ENCODE results near the gene EPC2. TPM values are rescaled to one million over a fixed set of nuclear protein-coding genes. Genes with fewer than 3 reads are reported as not detected.

Gene EPC2
- total RNA-seq = 27.5 TPM
- long read RNA-seq, partial matches to known transcripts = 3 of 7 reads
- long read RNA-seq, other reads (novel, unspliced or antisense) = 3 of 7 reads

DNA sequence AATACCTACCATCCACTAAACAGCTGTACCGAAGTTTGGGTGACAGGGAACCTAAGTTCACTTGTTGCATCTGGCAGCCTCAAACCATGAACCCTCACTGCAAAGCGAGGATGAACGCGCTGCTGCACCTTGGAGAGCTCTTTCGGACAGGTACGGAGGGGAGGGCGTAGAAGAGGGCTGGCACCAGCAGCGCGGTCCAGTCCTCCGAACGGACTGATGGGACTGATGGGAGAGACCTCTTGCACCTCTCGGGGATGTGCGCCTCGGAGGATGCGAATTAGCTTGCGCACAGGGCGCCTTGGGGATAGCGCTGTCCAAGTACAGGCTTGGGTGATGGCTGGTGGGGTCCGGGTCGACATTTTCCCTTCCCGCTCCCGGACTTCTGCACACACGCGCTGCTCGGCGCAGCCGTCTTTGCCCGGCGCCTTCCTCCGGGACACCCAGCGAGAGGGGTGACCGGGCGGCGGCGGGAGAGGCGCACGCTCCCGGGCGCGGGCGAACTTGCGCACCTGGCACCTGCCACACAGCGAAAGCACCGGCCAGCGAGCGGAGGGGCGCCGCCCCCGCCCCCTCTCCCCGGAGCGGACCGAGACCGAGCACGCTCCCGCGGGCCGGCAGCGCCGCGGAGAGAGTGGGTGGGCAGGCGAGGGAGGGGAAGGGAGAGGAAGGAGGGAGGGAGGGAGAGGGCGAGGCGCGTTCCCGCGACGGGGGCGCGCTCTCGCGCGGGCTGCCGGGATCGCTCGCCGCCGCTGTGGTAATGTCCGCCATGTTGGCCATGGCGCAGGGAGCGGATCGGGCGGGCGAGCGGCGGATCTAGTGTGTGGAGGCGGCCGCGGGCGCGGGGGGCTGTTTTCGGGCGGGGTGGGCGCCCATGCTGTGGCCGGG is at the start of gene EPC2:
Gene EPC2, plus strand, starts transcription at position 754 of the 885 bp plus-strand sequence. CDS start 267 bp downstream, outside the sequence.
- DNase-seq (ENCODE audit: low spot score) = peak; percentile 96
- intact Hi-C loops (cut with DNase I) = loop anchor here (5.0 to 10.0 kb wide), 4 partner anchors 173 to 941 kb away; partner anchors contain the start of genes KIF5C and MMADHC

DNA sequence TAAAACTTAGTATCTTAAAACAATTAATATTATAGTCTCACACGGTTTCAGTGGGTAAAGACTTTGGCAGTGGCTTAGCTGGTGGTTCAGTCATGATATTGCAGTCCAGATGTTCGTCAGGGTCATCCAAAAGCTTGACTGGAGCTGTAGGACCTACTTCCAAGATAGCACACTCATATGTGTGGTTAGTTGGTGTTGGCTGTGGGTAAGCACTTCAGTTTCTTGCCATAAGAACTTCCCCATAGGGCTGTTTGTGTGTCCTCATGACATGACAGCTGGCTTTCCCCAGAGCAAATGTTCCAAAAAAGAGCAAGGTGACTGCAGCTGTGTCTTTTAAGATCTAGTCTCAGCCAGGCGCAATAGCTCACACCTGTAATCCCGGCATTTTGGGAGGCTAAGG is 48.5 kb upstream of the EPC2 start:
- intact Hi-C loops (cut with DNase I) = no loop called here

DNA sequence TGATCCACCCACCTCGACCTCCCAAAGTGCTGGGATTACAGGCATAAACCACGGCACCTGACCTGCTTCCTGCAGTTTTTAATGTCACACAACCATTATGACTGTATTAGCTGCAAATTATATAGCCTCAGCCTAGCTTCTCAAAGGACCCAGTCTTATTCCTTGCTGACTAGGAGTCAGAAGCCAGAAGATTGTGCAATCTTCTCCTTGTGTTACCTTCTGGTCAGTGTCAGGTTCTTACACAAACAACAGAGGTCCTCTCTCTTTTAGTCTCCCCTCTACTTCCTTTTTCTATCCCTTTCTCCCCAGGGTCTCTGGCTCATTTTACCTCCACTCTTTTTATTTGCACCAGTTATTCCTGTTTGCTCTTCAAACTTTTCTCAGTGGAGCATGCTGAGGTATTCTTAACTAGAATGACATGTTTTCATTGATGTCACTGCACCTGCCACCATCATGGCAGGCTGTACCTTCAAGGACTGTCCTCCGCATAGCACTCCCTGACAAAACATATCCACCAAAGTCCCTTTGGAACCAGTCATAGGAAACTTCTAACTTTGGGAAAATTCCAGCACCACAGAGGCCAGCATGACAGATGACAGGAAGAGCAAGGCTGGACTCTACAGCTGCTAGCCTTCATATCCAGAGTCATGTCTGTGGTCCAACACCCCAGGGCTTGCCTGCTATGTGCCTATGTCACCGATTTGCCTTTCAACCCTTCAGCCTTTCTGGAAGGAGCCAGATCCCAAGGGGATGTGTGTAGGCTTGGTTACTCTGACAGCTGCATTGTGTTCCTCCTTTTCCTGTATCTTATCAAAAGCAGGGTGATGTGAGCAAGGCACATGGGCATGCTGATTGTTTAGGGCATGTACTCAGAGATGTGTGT is 45.2 kb upstream of the EPC2 start:
- DNase-seq (ENCODE audit: low spot score) = no peak
- intact Hi-C loops (cut with DNase I) = no loop called here

More for the DNA sequence above, 48.5 kb upstream of the EPC2 start:
- no peak for DNase-seq (ENCODE audit: low spot score)

- intact Hi-C loops (cut with DNase I) = no loop called here
- no peak for DNase-seq (ENCODE audit: low spot score)
These were observed 41.5 kb upstream of the EPC2 start for GRCh38 chr2:148602885-148603561.

- intact Hi-C loops (cut with DNase I) = no loop called here
- no peak for DNase-seq (ENCODE audit: low spot score)
These were observed 41.0 kb upstream of the EPC2 start for GRCh38 chr2:148603562-148603920.

GRCh38 chr2:148604927-148605326 is 39.6 kb upstream of the EPC2 start:
- DNase-seq (ENCODE audit: low spot score) = no peak
- intact Hi-C loops (cut with DNase I) = no loop called here

DNA sequence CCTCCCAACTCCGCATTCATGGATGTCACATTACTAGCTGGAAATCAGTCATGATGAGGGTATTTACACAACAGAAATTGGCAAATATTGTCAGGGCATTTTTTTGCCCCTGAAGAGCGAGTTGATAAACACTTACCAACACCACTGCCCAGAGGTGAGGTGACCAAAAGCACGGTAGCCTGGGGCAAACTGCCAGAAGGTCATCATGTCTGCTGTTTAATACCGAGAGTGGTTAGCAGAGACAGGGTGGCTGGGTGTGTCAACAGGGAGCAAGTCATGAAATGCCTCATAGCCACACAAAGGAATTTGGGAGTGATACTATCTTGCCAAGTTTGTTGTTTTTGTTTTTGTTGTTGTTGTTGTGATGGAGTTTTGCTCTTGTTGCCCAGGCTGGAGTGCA is 37.0 kb upstream of the EPC2 start:
- intact Hi-C loops (cut with DNase I) = no loop called here
- DNase-seq (ENCODE audit: low spot score) = no peak

DNA sequence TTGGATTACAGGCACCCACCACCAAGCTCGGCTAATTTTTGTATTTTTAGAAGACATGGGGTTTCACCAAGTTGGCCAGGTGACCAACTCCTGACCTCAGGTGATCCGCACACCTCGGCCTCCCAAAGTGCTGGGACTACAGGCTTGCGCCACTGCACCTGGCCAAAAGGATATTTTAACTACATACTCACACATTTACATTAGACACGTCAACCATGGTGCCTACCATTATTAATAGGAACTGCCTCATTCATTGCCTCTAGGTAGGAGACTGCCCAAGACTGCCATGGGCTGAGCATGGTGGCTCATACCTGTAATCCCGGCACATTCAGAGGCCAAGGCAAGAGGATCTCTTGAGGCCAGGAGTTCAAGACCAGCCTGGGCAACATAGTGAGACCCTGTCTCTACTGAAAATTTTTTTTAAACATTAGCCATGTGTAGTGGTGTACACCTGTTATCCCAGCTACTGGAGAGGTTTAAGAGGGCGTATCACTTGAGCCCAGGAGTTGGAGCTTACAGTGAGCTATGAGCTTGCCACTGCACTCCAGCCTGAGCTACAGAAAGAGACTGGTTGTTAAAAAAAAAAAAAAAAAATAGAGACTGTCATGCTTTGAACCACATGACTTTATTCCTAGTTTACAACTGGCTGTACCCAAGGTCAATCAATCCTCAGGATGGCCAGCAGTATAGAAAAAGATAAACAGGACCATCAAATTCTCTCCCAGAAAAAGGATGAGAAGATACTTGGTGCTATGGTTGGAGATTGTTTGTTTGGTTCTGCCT is 31.1 kb upstream of the EPC2 start:
- intact Hi-C loops (cut with DNase I) = no loop called here

GRCh38 chr2:148614014-148614321 is 30.6 kb upstream of the EPC2 start:
- intact Hi-C loops (cut with DNase I) = no loop called here
- DNase-seq (ENCODE audit: low spot score) = no peak

More for the DNA sequence above, 31.1 kb upstream of the EPC2 start:
- DNase-seq (ENCODE audit: low spot score) = no peak

DNA sequence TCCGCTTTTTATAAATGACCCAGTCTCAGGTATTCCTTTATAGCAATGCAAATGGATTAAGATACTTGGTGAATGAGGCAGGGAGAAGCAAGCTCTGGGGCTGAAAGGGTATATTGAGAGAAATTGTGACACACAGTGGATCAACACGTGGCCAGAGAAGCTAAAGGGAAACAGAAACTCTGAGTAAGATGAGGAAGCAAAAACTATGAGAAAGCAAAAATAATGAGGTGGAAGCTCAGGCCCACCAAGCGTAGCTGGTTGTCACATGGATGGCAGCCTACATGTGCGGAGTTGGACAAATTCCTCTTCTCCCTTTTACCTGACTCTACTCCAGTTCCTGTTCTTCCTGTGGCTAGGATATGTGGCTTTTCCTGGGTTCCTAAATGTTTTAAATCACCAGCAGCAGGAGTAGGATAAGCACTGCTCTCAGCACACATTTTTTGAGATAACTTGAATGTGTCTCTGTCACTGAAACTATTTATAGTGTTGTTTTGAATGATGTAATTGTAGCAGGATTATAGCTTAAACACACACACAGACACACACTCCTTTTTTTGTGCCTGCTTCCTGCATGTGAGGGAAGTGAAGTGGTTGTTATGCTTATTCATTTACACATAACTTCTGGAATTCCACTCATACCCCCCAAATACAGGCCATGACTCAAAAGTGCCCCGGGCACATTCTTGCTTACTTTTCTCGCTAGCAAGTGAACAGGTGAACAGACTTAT is 30.1 kb upstream of the EPC2 start:
- intact Hi-C loops (cut with DNase I) = loop anchor here (1.0 kb wide), 1 partner anchor 31 kb away; no protein-coding TSS in a partner anchor
- DNase-seq (ENCODE audit: low spot score) = no peak

GRCh38 chr2:148615381-148615841 is 29.1 kb upstream of the EPC2 start:
- no peak for DNase-seq (ENCODE audit: low spot score)
- intact Hi-C loops (cut with DNase I) = loop anchor here (1.0 kb wide), 1 partner anchor 30 kb away; no protein-coding TSS in a partner anchor

GRCh38 chr2:148616662-148617061 is 27.9 kb upstream of the EPC2 start:
- DNase-seq (ENCODE audit: low spot score) = no peak
- intact Hi-C loops (cut with DNase I) = no loop called here

GRCh38 chr2:148617219-148617618 is 27.3 kb upstream of the EPC2 start:
- no peak for DNase-seq (ENCODE audit: low spot score)
- intact Hi-C loops (cut with DNase I) = no loop called here

DNA sequence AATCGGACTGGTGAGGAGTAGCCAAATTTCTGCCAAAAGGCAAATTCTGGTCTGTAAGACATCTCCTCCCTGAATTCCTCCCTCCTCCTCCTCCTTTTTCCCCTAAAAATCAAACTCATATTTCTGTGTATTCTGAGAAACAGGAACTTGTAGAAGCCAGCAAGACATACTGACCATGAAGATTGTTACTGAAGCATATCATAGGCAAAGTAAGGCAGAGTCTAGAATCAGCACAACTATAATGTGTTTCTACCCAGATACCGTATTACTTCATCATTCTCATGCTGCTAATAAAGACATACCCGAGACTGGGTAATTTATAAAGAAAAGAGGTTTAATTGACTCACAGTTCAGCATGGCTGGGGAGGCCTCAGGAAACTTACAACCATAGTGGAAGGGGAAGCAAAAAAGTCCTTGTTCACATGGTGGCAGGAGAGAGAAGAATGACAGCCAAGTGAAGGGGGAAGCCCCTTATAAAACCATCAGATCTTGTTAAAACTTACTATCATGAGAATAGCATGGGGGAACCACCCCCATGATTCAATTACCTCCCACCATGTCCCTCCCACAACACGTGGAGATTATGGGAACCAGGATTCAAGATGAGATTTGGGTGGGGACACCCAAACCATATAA is 24.9 kb upstream of the EPC2 start:
- DNase-seq (ENCODE audit: low spot score) = no peak
- intact Hi-C loops (cut with DNase I) = no loop called here

DNA sequence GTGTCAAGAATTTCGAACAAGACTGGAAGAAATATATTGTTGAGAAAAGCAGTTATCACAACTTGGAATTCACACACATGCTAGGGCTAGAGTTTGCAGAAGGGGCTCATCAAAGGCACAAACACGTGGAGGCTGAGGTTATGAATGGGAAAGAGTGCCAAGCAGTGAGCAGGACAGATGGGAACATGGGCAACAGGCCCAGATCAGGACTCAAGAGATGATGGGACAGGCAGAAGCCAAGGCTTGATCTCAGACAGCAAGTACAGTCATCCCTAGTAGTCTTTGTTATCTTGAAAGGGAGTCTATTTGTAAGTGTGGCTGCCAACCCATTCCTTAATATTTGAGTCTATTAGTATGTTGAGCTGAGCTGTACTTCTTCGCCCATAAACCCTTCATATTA is 22.2 kb upstream of the EPC2 start:
- DNase-seq (ENCODE audit: low spot score) = no peak
- intact Hi-C loops (cut with DNase I) = no loop called here

DNA sequence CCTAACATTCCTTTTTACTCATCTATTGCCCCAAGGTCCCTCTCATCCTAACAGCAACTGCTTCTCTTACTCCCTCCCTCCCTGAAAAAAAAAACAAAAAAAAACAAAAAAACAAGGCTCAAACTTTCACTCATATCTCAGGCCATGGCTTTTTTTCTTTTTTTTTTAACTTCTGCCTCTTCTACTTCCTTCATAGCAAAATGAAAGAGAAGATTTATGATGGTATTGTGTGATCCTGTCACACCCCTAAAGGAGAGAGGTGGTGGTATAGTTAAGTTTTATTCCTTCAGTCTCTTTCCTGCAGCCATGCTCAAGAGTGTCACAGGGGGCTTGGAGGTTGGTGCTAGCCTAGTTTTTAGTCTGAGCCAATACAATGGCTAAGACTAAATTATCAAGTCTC is 21.5 kb upstream of the EPC2 start:
- no peak for DNase-seq (ENCODE audit: low spot score)
- intact Hi-C loops (cut with DNase I) = no loop called here

- no peak for DNase-seq (ENCODE audit: low spot score)
- intact Hi-C loops (cut with DNase I) = no loop called here
These were observed 17.3 kb upstream of the EPC2 start for GRCh38 chr2:148627224-148627623.

- intact Hi-C loops (cut with DNase I) = no loop called here
- DNase-seq (ENCODE audit: low spot score) = no peak
These were observed 9.8 kb upstream of the EPC2 start for GRCh38 chr2:148634749-148635148.

Data from cardiac septum (tissue), 1 donor.